ENCODE data around the gene IGF2BP2. TPM values are rescaled to one million over a fixed set of nuclear protein-coding genes. Genes with fewer than 3 reads are reported as not detected.

The IGF2BP2 gene
- total RNA-seq, 1 donor from 2014 or later = 118 TPM

- Mint-ChIP-seq H3K27me3 (ENCODE audit: unreplicated experiment) (no peaks in the 10 kb centered on the region), H3K27ac (ENCODE audit: unreplicated experiment) (peak overlapping the region; percentile 74), H3K9me3 (ENCODE audit: unreplicated experiment) (peaks cover 8% of the 10 kb centered on the region), H3K36me3 (ENCODE audit: unreplicated experiment) (no peaks in the 10 kb centered on the region), H3K4me3 (ENCODE audit: unreplicated experiment) (peak overlapping the region; percentile 15), H3K4me1 (ENCODE audit: low read depth, unreplicated experiment) (peaks cover 47% of the 10 kb centered on the region)
- DNase-seq = no peak
- no peak for TF ChIP-seq CTCF (IDR thresholded peaks at IDR 0.05; ENCODE audit: partially characterized antibody, unreplicated experiment)
Observed at GRCh38 chr3:185717627-185718402, 107.0 kb downstream of the IGF2BP2 start.

- no peak for DNase-seq
- Mint-ChIP-seq H3K27me3 (ENCODE audit: unreplicated experiment) (no peaks in the 10 kb centered on the region), H3K9me3 (ENCODE audit: unreplicated experiment) (peaks cover 7% of the 10 kb centered on the region), H3K4me3 (ENCODE audit: unreplicated experiment) (peak overlapping the region; percentile 1), H3K27ac (ENCODE audit: unreplicated experiment) (peak overlapping the region; percentile 74), H3K4me1 (ENCODE audit: low read depth, unreplicated experiment) (peaks cover 43% of the 10 kb centered on the region), H3K36me3 (ENCODE audit: unreplicated experiment) (no peaks in the 10 kb centered on the region)
- TF ChIP-seq CTCF (IDR thresholded peaks at IDR 0.05; ENCODE audit: partially characterized antibody, unreplicated experiment) = no peak
Observed at GRCh38 chr3:185717121-185717520, 107.7 kb downstream of the IGF2BP2 start.

- no peaks in the 10 kb centered on the region for H3K27me3 Mint-ChIP-seq (ENCODE audit: unreplicated experiment)
- DNase-seq = no peak
- no peaks in the 10 kb centered on the region for H3K36me3 Mint-ChIP-seq (ENCODE audit: unreplicated experiment)
- H3K4me1 Mint-ChIP-seq (ENCODE audit: low read depth, unreplicated experiment) = peaks cover 39% of the 10 kb centered on the region
- TF ChIP-seq CTCF (IDR thresholded peaks at IDR 0.05; ENCODE audit: partially characterized antibody, unreplicated experiment) = no peak
- H3K27ac Mint-ChIP-seq (ENCODE audit: unreplicated experiment) = peak overlapping the region; percentile 74
- peaks cover 8% of the 10 kb centered on the region for H3K9me3 Mint-ChIP-seq (ENCODE audit: unreplicated experiment)
- no peak overlapping the region for H3K4me3 Mint-ChIP-seq (ENCODE audit: unreplicated experiment)
Observed at GRCh38 chr3:185716436-185717108, 108.3 kb downstream of the IGF2BP2 start.

GRCh38 chr3:185715091-185715490 is 109.8 kb downstream of the IGF2BP2 start:
- no peak overlapping the region for H3K27ac Mint-ChIP-seq (ENCODE audit: unreplicated experiment)
- H3K4me1 Mint-ChIP-seq (ENCODE audit: low read depth, unreplicated experiment) = peaks cover 31% of the 10 kb centered on the region
- no peak overlapping the region for H3K4me3 Mint-ChIP-seq (ENCODE audit: unreplicated experiment)
- H3K27me3 Mint-ChIP-seq (ENCODE audit: unreplicated experiment) = no peaks in the 10 kb centered on the region
- no peak for DNase-seq
- H3K9me3 Mint-ChIP-seq (ENCODE audit: unreplicated experiment) = peaks cover 6% of the 10 kb centered on the region
- H3K36me3 Mint-ChIP-seq (ENCODE audit: unreplicated experiment) = no peaks in the 10 kb centered on the region
- no peak for TF ChIP-seq CTCF (IDR thresholded peaks at IDR 0.05; ENCODE audit: partially characterized antibody, unreplicated experiment)

- no peak for DNase-seq
- Mint-ChIP-seq H3K27me3 (ENCODE audit: unreplicated experiment) (no peaks in the 10 kb centered on the region), H3K36me3 (ENCODE audit: unreplicated experiment) (no peaks in the 10 kb centered on the region), H3K4me1 (ENCODE audit: low read depth, unreplicated experiment) (peaks cover 36% of the 10 kb centered on the region), H3K9me3 (ENCODE audit: unreplicated experiment) (peaks cover 6% of the 10 kb centered on the region), H3K27ac (ENCODE audit: unreplicated experiment) (no peak overlapping the region), H3K4me3 (ENCODE audit: unreplicated experiment) (no peak overlapping the region)
- no peak for TF ChIP-seq CTCF (IDR thresholded peaks at IDR 0.05; ENCODE audit: partially characterized antibody, unreplicated experiment)
Observed at GRCh38 chr3:185714085-185714484, 110.8 kb downstream of the IGF2BP2 start.
